Nucleus accumbens (tissue), 56 donors: ENCODE measurements around the gene MUC21.
"Not testable (repeated sequence)": the region's sequence is repeated elsewhere in the genome, so short reads cannot be mapped to it uniquely, and the experiment has no call there.

Source experiments
- DNase-seq, 56 donors: peaks; one replicate each; lab custom pipeline; 2025; lab: John Stamatoyannopoulos, UW

The MUC21 gene

DNA sequence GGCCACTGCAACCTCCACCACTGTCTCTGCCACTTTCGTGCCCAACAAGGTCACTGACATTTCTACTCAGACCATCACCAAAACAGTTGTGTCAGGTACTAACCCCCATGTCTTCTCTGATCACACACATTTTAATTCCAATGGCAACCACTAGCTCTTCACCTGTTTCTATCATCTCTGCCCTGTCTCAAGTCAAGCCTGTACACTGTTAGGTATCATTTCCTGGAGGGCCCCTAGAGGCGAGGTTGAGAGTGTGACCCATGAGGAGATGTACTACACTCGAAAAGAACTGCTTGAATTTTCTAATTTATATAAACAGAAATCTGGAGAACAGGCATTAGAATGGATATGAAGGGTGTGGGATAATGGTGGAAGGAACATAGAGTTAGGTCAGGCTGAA lies 17.4 kb upstream of the MUC21 start:
- DNase-seq: no peak

GRCh38 chr6:30969171-30969570 lies 14.3 kb upstream of the MUC21 start:
- DNase-seq: peak in 8 of 56 donors; percentile 1 to 24 (median 5)

- no peak for DNase-seq
These were observed 12.6 kb upstream of the MUC21 start for GRCh38 chr6:30970946-30971345.

- no peak for DNase-seq
These were observed 10.7 kb upstream of the MUC21 start for GRCh38 chr6:30972816-30973215.

DNA sequence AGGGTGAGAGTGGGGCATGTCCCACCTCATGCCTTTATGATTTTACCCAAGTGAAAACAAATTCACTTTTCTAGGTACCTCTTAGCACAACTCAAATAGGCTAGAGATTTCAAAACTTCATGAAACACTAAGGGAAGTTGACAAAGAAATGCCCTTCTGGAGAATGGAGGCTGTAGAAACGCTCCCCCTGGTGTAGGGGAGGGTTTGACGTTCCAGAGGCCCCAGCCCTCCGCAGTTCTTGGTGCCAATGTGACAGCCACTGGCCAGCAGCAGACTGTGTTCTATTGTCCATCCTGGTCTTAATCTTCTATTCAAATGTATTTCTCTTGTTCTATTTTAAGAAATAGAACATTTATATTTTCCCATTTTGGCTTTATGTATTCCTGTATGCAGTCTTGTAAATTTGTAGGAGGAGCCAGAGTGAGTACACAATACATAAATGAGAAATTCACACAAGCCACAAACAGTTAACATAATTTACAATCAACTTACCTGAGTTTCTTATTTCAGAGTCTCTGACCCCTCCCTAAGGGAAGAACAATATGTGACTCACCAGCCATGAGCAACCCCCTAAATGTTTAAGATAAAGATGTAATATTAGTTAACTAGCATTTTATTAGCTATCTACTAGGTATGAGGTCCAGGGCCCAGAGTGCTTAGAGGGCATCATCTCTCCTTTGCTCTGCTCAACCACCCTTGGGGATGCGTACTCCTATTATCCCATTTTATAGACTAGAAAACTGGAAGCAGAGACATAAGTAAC lies 8.8 kb upstream of the MUC21 start:
- DNase-seq: no peak

- no peak for DNase-seq
These were observed 4.4 kb upstream of the MUC21 start for GRCh38 chr6:30979141-30979540.

DNA sequence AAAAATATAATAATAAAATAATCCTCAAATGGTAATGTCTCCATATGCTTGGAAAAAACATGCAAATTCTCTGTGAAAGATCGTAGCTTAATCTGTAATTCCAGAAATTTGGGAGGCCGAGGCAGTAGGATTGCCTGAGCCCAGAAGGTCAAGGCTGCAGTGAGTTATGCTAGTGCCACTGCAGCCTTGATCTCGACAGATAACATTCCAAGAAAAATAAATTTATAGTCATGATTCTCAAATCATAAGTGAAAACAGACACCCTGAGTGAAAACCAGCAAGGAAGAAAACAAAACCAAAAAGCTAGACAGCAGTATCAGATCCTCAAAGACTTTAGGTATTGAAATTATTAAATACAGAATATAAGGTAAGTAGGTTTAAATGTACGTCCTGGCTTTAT lies 3.8 kb upstream of the MUC21 start:
- DNase-seq: no peak

- peak in 1 of 56 donors; percentile 2 for DNase-seq
These were observed 1.4 kb upstream of the MUC21 start for GRCh38 chr6:30981942-30982772.

GRCh38 chr6:30985490-30985889 lies 2.0 kb downstream of the MUC21 start:
- DNase-seq: no peak

DNA sequence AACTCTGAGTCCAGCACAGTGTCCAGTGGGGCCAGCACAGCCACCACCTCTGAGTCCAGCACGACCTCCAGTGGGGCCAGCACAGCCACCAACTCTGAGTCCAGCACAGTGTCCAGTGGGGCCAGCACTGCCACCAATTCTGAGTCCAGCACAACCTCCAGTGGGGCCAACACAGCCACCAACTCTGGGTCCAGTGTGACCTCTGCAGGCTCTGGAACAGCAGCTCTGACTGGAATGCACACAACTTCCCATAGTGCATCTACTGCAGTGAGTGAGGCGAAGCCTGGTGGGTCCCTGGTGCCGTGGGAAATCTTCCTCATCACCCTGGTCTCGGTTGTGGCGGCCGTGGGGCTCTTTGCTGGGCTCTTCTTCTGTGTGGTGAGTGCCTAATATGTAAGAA lies 3.8 kb downstream of the MUC21 start:
- DNase-seq: no peak

DNA sequence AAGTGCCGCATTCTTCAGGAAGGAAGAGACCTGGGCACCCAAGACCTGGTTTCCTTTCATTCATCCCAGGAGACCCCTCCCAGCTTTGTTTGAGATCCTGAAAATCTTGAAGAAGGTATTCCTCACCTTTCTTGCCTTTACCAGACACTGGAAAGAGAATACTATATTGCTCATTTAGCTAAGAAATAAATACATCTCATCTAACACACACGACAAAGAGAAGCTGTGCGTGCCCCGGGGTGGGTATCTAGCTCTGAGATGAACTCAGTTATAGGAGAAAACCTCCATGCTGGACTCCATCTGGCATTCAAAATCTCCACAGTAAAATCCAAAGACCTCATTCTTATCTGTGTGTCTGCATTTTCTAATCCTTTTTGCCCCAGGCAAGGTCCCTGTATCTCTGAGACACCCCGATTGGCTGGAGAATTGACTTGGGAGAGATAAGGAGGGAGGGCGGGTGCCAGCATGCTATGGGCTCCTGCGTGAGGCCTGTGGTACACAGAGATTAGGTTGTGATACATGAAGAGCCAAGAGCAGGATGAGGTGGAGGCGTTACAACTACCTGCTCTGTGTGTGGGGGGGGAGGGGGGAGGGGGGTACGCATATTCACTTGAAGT lies 4.8 kb downstream of the MUC21 start:
- DNase-seq: no peak

DNA sequence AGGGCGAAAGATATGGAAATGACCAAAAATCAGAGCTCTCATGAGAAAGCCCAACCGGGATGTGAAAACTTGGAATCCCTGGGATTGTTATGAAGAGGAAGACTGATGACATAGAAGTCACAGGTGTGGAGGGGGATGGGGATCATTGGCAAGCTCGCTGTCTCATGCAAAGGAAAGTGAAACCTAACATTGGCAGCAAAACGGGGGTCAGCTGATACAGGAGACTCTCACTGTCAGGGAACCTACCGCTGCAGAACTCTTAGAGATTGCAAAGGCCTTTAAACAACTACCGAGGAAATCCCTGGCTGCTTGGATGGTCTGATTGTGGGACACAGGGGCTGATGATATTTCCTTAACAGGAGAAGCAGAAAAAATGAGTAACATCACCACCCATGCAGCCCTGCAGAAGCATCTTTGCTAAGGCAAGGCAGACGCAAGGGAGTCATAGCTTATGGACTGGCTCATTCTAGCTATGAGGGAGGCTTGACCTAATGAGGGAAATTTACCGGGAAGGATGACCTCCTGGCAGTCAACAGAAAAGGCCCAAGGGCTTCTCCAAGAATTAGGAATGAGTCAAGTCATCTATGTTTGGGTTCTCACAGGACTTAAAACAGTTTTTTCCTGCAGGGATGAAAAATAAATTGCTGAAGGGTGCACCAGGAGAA lies 7.0 kb downstream of the MUC21 start:
- DNase-seq: no peak

DNA sequence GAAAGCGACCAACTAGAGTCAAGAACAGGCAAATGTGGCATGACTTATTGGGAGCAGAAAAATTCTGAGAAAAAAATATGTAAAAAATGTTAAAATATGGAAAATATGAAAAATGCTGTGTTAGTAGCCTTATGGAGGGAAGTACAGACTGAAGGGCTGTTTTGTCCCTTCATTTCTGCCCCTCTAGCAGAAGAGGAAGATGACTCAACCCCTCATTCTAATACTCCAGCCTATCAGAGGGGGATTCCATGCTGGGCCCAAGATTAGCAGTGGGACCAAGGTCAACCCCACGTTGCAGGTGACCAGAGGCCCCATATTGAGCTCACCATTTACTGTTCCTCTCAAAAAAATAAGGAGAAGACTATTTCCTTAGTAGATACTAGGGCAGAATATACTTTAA lies 8.4 kb downstream of the MUC21 start:
- no peak for DNase-seq

DNA sequence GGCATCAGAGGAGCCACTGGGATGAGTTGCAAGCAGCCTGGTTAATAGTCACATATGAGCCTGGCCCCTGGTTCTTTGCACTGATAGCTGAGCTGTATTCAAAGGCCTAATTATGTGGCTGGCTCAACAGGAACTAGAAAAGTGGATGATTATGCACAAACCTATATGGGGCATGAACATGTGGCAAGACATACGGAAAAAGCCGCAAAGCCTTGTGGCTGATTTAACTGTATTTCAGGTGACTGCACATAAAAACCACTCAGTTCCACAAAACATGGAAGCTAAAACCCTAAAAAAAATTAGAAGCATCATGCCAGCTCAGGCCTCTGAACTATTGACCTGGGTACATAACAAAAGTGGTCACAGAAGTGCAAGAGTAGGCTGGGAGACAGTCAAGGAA lies 13.8 kb downstream of the MUC21 start:
- no peak for DNase-seq

DNA sequence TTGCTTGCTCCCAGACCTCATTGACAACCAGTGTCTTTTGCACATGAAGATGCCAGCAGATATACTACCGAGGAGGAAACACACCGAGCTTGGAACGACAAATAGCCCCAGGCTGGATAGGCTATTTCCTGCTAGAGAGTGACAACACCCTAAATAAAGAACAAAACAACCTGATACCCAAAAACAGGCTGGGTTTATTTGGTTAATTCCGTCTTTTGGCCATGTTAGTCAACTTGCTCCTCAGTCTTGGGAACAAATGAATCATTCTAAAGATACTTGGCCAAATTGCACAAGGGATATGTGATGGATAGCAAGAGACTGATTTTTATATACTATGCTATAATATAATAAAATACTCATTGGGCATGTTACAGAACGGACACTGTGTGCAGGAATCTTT lies 15.3 kb downstream of the MUC21 start:
- DNase-seq: no peak

DNA sequence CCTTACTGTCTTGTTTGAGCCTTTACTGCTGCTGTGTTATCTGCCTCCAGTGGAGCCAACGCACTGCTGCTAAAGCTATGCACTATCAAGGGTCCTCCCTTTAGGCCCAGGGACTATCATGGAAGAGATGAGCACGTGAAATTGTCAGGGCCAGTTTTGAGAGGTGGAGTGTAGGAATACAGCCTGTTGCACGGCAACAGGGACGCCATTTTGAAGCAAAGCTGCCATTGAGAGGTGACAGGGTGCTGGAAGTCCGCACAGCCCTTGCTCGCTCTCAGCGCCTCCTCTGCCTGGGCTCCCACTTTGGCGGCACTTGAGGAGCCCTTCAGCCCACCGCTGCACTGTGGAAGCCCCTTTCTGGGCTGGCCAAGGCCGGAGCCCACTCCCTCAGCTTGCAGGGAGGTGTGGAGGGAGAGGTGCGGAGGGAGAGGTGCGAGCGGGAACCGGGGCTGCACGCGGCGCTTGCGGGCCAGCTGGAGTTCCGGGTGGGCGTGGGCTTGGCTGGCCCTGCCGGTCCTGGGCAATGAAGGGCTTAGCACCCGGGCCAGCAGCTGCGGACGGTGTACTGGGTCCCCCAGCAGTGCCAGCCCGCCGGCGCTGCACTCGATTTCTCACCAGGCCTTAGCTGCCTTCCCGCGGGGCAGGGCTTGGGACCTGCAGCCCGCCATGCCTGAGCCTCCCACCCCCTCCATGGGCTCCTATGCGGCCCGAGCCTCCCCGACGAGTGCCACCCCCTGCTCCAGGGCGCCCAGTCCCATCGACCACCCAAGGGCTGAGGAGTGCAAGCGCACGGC lies 16.7 kb downstream of the MUC21 start:
- not testable (repeated sequence) for DNase-seq

- no peak for DNase-seq
These were observed 17.9 kb downstream of the MUC21 start for GRCh38 chr6:31001281-31001888.

DNA sequence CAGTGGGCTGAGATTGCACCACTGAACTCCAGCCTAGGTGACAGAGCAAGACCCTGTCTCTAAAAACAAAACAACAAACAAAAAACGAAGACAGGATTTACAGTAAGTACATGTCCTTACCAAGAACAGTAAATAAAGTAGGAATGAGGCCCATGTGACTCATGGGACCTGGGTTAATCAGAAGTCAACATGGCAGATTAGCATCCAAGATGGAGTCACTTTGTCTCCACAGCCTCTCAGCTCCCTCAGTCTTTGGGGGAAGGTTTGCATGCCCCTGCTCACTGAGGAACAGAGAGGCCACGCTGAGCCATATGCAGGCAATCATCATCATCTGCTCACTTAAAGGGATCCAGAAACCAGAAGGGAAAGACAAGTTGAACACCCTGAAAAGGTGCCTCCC lies 19.0 kb downstream of the MUC21 start:
- no peak for DNase-seq

- DNase-seq: no peak
These were observed 21.3 kb downstream of the MUC21 start for GRCh38 chr6:31004794-31005193.
